Left ventricle myocardium inferior (tissue), 1 donor: Measurements from ENCODE around the gene LTK. TPM values are rescaled to one million over a fixed set of nuclear protein-coding genes. Genes with fewer than 3 reads are reported as not detected.

Source experiments
- DNase-seq: peaks from one replicate; pipeline ENCODE4 v3.0.0-alpha.2; 2020
- H3K27ac ChIP-seq: fragments of 200-600 bp; replicated peaks from 2 replicates; pipeline ENCODE4 v1.8.0; 2021
- H3K27me3 ChIP-seq: fragments of 200-600 bp; 2 replicates; pipeline ENCODE4 v1.8.0; 2021; ENCODE audit warnings: low read depth
- H3K36me3 ChIP-seq: fragments of 200-600 bp; 2 replicates; pipeline ENCODE4 v1.8.0; 2021
- H3K4me1 ChIP-seq: fragments of 200-600 bp; 2 replicates; pipeline ENCODE4 v1.8.0; 2021
- H3K4me3 ChIP-seq: fragments of 200-600 bp; 2 replicates; pipeline ENCODE4 v1.8.0; 2021; ENCODE audit warnings: mild to moderate bottlenecking, moderate library complexity
- H3K9me3 ChIP-seq: fragments of 200-600 bp; replicated peaks from 2 replicates; pipeline ENCODE4 v1.8.0; 2021
- CTCF ChIP-seq: fragments of 200-600 bp; IDR thresholded peaks from 2 replicates; pipeline ENCODE4 v1.8.0; 2021; ENCODE audit warnings: antibody characterized with exemption, mild to moderate bottlenecking, borderline replicate concordance
- intact Hi-C: fragments of 100-400 bp; cut with micrococcal nuclease; formaldehyde crosslinking; loops from one replicate; pipeline ENCODE4 v1.11.0; 2022
- total RNA-seq: library from RNA; stranded (reverse); fragmentation: NEBNext Ultra II Directional; extraction: Animal tissue kit (Norgen Biotek cat#: 25700); gene quantifications from one replicate; pipeline ENCODE4 v1.2.1, GENCODE V29; 2021
- donor health status: DM: no; HTN: yes; CAD: no; lungs with severe emphysema.

The LTK gene
- total RNA-seq, 1 donor from 2014 or later = 1.2 TPM

- no peak for TF ChIP-seq CTCF
- no peaks in the 10 kb centered on the region for H3K27me3 ChIP-seq
These were observed 41.3 kb upstream of the LTK start for GRCh38 chr15:41554915-41555314.

DNA sequence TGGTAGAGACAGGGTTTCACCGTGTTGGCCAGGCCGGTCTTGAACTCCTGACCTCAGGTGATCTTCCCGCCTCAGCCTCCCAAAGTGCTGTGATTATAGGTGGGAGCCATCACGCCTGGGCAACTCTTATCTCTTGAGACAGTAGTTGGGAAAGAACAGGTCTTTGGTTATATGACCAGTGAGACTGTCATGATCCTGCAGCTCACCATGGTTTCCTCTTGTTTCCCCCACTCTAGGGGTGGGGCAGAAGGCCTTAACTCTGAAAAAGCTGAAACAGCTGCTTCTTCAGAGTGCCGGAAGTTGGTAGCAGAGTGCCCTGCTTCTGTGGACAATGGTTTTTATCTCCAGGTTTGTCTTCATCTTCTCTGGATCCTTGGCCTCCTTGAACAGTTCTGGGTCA lies 40.7 kb upstream of the LTK start:
- intact Hi-C loops = no loop called here
- Histone ChIP-seq H3K36me3 (no peaks in the 10 kb centered on the region), H3K9me3 (no peaks in the 10 kb centered on the region), H3K27ac (peak overlapping the region; percentile 79), H3K27me3 (no peaks in the 10 kb centered on the region), H3K4me3 (no peak overlapping the region), H3K4me1 (peaks cover 44% of the 10 kb centered on the region)
- no peak for TF ChIP-seq CTCF
- no peak for DNase-seq

More at GRCh38 chr15:41554915-41555314, 41.3 kb upstream of the LTK start:
- intact Hi-C loops = no loop called here
- Histone ChIP-seq H3K27ac (peak overlapping the region; percentile 79), H3K4me3 (no peak overlapping the region), H3K9me3 (no peaks in the 10 kb centered on the region), H3K36me3 (no peaks in the 10 kb centered on the region), H3K4me1 (peaks cover 50% of the 10 kb centered on the region)
- DNase-seq = no peak

GRCh38 chr15:41553731-41554130 lies 40.1 kb upstream of the LTK start:
- Histone ChIP-seq H3K4me1 (peaks cover 42% of the 10 kb centered on the region), H3K27ac (peak overlapping the region; percentile 79), H3K4me3 (no peak overlapping the region), H3K9me3 (no peaks in the 10 kb centered on the region), H3K27me3 (no peaks in the 10 kb centered on the region), H3K36me3 (no peaks in the 10 kb centered on the region)
- no peak for TF ChIP-seq CTCF
- DNase-seq = no peak
- intact Hi-C loops = no loop called here

- intact Hi-C loops = no loop called here
- Histone ChIP-seq H3K4me3 (no peak overlapping the region), H3K27ac (no peak overlapping the region), H3K4me1 (peaks cover 13% of the 10 kb centered on the region), H3K27me3 (no peaks in the 10 kb centered on the region), H3K36me3 (no peaks in the 10 kb centered on the region), H3K9me3 (no peaks in the 10 kb centered on the region)
- DNase-seq = no peak
- no peak for TF ChIP-seq CTCF
These were observed 36.6 kb upstream of the LTK start for GRCh38 chr15:41550066-41550775.

- TF ChIP-seq CTCF = no peak
- Histone ChIP-seq H3K4me3 (no peak overlapping the region), H3K27ac (no peak overlapping the region), H3K9me3 (no peaks in the 10 kb centered on the region), H3K4me1 (peaks cover 21% of the 10 kb centered on the region), H3K36me3 (no peaks in the 10 kb centered on the region), H3K27me3 (no peaks in the 10 kb centered on the region)
- DNase-seq = no peak
- intact Hi-C loops = no loop called here
These were observed 33.5 kb upstream of the LTK start for GRCh38 chr15:41546851-41547786.
